ENCODE measurements around the gene CNOT2.

DNA sequence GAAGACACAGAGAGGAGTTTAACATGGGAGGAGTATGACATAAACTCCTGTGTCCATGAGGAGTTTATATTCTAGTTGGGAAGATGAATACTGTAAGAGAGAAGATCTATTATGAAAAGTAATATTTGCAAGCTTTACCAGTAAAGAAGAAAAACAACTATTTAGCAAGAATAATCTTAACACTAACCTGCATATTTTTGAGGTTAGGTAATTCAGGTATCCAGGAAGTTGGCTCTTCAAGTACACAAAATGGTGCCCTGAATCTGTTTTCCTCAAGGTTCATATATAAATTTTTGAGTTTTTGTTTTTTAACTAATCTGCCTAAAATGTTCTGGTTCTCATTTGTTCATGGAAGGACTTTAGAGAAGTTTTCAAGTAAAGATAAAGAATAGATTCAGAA, 89.0 kb downstream of the CNOT2 start:
- no peak for TF ChIP-seq POLR2A (IDR thresholded peaks at IDR 0.05)
- TF ChIP-seq, protein P1, sequence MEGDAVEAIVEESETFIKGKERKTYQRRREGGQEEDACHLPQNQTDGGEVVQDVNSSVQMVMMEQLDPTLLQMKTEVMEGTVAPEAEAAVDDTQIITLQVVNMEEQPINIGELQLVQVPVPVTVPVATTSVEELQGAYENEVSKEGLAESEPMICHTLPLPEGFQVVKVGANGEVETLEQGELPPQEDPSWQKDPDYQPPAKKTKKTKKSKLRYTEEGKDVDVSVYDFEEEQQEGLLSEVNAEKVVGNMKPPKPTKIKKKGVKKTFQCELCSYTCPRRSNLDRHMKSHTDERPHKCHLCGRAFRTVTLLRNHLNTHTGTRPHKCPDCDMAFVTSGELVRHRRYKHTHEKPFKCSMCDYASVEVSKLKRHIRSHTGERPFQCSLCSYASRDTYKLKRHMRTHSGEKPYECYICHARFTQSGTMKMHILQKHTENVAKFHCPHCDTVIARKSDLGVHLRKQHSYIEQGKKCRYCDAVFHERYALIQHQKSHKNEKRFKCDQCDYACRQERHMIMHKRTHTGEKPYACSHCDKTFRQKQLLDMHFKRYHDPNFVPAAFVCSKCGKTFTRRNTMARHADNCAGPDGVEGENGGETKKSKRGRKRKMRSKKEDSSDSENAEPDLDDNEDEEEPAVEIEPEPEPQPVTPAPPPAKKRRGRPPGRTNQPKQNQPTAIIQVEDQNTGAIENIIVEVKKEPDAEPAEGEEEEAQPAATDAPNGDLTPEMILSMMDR (IDR thresholded peaks at IDR 0.05) = no peak
